NCI-H748 (cell line): ENCODE data around the gene BARHL1.

Experiments used
- DNase-seq: peaks from one replicate; lab custom pipeline; 2025; ENCODE audit not compliant: unreplicated experiment; lab: John Stamatoyannopoulos, UW

Gene BARHL1

DNA sequence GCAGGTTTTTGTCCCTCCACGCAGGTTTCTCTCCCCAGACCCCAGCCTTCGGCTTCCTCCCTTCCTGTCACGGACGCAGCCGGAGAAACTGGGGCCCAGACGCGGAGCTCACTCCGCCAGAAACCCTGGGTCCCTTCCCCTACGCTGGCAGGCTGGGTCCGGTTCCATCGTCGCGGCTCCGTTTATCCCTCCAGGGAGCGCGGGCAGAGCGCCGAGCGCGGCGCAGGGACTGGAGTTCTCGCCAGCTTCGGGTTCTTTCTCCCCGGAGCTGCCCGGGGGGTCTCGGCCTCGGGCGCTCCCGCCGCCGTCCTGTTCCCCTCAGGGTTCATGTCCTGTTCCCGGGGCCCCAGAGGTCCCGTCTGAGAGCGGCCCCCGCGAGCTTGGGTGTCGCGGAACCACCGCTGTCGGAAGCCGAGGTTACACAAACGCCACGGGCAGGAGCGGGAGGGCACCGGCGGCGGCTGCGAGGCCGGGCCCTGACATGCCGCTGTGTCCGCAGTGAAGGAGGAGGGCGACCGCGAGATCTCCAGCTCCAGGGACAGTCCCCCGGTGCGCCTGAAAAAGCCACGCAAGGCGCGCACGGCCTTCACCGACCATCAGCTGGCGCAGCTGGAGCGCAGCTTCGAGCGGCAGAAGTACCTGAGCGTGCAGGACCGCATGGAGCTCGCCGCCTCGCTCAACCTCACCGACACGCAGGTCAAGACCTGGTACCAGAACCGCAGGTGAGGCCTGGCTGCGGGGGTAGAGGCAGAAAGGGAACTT is 4.6 kb downstream of the BARHL1 start:
- peak; percentile 72 for DNase-seq

DNA sequence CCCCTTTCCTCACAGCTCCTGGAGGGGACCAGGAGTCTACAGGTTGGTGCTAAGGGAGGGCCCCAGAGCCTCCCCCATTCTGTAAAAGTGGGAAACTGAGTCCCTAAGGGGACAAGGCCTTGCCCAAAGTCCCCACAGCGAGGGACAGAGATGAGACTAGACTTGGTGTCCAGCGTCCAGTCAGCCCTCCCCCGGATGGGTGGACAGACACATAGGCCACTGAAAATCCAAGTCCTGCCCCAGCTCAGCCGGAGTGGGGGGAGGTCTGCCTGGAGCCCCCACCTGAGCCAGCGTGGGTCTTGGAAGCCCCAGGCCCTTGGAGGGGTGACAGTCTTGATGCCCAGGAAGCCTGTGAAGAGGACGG is 5.2 kb downstream of the BARHL1 start:
- no peak for DNase-seq

DNA sequence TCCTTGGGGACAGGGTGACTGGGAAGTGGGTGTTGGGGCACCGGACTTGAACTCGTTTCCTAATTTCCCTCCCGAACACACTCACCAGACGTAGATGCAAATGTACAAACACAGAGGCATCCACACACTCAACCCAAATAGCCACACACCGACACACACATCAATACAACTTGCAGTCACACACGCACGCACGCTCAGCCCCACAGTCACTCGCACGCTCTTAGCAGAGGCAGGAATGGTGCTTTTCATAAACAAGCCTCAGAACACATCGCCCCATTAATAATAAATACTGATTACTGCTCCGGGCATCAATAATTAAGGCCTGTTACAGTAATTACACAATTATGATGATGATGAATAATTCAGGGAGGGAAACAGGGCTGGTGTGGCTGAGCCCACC is 5.7 kb downstream of the BARHL1 start:
- no peak for DNase-seq

DNA sequence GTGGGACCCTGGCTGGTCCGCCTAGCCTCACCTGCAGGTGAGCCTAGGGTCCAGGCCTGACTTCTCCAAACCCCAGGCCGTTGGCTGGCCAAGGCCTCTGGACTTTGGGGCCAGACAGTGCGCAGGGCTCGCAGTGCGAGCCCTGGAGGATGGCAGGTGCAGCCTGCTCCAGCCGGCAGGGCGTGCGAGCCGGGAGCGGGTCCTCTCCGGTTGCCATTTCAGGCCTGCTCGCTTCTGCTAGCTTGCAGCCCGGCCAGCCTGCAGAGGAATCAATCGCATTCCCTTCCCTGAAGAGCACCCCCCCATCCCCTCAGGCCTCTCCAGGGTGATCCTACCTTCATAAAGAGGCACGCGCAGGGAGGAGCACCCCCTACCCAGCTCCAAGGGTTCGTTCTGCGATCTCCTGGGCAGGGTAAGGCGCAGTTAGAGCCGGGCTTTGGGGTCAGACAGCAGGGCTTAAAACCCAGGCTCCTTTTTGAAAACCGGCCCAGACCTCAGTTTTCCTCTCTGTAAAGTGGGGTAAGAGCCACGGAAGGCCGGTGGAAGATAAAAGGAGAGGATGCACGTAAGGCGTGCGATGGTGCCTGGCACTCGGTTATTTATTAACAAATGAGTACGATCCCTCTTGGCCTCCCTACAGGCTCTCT is 6.2 kb downstream of the BARHL1 start:
- DNase-seq: no peak

DNA sequence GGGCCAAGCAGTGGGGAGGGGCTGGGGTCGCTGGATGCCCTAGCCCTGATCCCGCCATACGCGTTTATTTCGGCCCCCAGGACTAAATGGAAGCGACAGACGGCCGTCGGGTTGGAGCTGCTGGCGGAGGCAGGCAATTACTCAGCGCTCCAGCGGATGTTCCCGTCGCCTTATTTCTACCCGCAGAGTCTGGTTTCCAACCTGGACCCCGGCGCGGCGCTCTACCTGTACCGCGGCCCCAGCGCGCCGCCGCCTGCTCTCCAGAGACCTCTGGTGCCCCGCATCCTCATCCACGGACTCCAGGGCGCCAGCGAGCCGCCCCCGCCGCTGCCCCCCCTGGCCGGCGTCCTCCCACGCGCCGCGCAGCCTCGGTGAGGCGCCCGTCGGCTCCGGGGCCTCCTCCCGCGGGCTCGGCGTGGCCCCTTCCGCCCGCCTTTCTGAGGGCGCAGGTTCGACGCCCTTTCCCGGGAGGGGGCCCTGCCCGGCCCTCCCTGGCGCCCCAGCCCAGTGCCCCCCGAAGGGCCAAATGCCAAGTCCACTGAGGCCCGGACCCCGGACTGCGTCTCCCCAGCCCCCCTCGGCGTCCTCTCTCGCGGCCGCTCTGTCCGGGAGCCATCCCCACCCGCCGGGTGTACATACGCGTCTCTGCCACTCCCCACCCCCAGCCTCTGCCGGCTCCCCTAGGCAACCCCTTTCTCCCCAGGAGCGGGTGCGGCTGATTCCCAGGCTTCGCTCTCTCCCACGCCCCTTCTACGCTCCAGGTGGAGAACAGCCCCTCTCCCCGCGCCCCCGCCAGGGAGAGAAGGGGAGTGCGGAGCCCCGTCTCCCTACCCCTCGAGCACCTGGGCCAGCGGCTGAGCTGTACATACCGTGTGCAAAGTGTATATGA is 7.0 kb downstream of the BARHL1 start:
- peak; percentile 26 for DNase-seq

DNA sequence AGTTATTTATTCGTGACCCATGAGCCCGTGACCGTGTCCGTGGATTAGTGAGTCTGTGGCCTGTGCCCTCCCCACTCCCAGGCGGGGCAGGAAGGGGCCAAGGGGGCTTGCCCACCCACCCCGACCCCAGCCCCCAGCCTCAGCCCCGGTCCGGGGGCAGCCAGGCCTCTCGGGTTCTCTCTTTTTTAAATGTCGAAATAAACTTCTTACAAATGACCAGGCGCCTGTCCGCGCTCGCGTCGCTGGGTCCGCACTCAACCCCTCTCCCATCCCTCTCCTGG is 7.6 kb downstream of the BARHL1 start:
- DNase-seq: no peak

DNA sequence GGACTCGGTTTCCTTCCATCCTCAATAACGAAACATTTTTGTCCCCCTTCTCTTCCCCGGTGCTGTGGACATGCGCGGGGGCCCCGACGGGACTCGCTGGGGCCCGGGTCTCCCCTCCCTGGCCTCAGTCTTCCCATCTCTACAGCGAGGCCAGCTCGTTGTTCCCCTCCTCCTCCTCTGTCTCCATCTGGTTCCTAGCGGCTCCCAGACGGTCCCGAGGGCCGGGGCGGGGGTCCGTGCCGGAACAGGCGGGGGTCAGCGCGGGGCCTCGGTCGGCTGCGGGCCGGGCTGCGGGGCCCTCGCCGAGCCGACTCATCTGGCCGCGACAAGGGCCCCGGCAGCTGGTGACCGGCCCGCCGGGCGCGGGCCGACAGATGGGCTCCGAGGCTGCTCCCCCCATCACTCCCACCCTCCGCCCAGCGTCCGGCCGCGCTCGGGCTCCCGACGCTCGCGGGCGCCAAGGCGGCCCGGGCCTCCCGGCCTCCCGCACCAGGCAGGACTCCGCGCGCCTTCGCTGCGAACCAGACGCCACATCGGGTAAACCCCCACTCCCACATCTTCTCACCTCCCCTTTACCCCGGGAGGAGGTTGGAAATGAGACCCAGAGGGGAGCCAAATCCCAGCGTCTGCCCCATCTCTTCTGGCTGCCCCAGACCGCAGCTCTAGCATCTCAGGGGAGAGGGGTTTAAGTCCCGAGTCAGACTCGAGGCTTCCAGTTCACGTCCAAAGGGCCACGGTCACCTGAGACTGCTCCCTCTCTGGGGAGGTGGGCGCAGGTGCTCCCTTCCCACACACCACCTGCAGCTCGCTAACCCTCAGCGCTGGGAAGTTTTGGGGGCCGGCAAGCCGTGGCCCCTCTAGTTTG is 8.1 kb downstream of the BARHL1 start:
- no peak for DNase-seq

DNA sequence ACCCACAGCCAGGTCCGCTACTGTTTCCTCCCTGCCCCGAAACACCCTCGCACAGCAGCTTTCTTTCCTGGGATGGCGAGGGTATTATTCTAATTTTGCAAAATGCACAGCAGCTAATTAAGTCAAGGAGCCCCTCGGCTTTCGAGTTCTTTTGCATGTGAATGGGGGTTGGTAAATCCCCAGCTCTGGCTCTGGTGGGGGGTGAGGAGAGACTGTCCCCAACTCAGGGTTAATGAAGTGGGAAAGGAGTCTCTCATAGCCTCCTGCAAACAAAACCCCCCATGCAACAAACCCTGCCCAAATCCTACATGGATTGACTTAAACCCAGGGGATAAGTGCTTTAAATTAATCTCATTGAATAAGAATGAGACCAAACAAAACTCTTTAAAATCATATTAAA is 8.8 kb downstream of the BARHL1 start:
- no peak for DNase-seq

DNA sequence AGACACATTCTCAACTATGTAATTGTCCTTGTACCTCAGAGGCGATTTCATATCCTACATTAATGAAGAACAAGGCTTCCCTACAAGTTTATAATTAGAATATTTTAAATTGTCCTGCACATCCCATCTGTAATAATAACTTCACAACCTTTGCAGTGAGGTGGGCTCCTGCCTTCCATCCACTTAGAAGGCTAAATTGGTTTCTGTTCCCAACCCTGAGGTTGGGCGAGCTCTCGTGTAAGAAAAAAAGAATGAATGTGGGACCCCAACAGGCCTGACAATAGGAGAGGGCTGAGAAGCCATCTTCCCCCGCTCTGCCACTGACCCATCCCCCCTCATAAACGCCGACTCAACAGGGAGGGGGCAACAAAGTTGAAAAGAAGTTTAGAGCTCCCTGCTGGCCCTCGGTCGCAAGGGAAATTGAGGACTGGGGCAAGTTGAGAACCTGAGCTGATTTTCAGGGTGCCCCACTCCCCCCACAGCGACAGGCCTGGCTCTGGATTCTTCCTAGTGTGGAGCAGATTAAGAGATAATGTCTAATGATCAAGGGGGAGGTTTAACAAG is 9.4 kb downstream of the BARHL1 start:
- no peak for DNase-seq

DNA sequence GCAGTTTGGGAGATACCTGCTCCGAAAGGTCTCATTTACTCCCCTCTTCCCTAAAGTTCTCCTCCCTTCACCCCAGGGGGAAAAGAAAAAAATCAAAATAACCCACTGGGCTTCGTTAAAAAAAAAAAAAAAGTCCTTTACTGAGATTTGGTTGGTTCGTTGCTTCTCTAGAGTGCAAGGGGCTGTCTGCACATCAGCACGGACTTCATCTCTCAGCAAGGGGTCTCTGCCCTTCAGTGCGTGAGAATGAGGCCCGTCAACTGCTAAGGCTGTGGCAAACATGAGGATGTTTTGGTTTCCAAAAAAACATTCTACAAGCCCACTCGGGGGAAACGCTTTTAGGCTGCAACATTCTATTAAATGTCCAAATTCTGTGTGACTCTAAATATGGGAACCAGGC is 10.0 kb downstream of the BARHL1 start:
- no peak for DNase-seq

DNA sequence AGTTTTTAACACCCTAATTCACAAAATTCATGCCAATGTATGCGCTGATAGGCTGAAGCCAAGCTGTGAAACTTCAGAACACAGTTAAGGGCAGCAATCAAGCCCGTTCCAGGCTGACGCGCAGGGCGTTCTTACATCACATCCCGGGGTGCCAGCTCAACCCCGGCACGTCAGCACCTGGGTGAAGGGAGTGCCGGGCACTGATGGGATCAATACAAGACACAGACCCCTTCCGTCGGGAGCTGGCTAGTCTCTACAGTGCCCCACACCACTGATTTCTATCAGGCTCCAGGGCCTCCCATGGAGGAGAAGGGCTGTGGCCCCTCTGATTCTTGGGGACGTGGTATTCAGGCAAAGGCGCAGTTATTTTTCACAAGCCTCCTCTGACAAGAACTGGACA is 12.0 kb downstream of the BARHL1 start:
- DNase-seq: no peak

DNA sequence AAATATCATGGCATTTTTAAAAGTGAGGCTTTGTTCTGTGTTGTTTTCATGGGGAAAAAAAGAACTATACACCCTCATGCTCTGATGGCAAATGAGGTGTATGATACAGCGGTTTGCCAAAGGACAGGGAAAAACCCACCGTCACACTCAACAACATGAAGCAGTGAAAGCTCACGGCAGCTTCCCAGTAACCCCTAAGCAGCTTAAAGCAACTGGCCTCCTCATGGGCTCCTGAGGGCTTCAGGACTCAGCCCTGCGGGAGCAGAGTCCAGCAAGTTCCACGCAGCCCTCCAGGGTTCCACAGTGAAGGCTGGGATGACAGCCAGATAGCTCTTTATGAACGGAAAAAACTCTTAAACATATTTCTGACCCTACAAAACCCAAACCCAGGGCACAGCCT is 12.9 kb downstream of the BARHL1 start:
- no peak for DNase-seq

DNA sequence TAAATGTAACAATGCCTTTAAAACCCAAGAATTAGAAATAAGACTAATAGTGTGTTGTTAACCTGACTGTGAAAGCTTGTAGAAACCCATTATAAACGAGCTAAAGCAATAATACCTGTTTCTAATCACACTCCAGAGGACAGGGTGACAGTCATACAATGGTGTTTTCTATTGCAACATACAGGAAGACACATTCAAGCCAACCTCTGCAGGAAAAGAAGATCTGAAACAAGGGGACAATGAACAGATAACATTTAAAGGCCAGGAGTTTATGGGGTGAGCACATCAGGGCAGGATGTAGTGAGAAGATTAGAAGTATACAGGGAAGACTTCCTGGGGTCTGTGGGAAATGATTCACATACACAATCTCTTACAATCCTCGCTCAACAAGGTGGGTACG is 13.8 kb downstream of the BARHL1 start:
- no peak for DNase-seq

DNA sequence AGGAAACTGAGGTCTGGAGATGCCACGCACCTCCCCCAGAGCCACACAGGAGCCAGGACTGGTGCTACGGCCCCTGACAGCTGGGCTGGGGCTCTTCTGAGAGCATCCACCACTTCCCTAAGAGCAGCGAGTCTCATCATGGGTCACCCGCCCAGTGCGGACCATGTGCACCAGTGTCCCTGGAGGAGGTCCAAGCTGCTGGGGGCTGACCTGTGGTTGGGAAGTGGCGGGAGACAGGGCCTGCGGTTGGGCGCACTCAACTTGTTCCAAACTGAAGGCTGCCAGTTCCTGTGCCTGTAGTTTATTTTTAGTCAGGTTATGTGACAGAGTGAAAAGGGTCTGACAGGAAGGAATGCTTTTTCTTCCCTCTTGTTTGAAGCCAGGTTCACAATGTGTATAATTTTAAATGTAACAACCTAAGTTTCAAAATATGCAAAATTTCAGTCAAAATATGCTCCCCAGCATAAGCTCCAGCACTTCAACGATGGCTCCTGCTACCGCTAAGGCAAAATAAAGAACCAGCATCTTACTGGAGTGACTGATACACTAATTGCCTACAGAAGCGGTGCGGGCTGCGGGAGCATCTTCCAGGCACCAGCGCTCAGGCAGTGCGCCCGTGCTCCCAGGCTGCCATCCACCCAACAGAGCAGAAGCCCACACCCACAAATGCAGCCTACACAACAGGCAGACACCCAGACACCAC is 14.8 kb downstream of the BARHL1 start:
- DNase-seq: no peak

DNA sequence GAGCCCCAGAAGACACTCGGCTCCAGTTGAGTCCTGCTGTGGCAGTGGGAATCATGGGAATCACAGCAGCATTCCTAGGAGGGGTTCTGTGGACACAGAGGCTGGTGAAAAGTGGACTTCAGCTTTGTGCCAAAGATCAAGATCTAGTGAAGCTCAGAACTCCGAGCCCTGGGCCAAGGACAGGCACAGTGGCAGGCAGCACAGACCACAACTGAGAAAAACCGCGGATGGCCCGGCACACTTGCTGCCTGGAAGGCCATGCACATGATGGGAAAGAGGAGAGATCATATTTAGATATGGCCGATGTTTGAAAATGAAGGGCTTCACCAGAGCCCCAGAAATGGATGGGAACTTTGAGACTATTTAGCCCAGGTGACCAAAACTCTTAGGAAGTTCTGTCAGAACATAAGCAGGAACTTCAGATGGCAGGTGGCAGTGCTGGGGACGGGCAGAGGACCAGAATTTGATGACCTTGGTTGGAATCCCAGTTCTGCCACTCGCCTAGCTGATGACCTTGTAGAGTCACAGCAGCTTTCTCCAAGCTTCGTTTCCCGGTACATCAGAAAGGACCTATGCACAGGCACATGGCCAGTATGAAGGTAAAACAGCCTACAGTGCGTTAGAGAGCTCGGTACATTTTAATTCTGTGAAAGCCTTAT is 18.0 kb downstream of the BARHL1 start:
- DNase-seq: no peak

DNA sequence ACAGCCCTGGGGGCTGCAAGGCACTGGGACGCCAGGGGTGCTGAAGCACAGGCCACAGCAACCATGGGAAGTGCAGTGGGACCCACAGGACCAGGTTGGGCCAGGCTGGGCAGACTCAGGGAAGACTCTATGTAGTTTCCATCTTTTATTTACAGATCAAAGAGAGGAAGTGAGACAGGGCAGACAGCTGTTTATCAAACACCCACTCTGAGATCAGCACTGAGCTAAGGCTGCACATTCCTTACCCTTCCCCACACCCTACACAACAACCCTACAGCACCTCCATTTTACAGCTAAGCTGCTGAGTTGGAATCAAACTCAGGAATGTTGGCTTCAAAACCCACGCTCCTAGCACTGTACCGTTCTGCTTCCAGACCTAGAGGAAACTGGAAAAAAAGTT is 19.8 kb downstream of the BARHL1 start:
- no peak for DNase-seq

DNA sequence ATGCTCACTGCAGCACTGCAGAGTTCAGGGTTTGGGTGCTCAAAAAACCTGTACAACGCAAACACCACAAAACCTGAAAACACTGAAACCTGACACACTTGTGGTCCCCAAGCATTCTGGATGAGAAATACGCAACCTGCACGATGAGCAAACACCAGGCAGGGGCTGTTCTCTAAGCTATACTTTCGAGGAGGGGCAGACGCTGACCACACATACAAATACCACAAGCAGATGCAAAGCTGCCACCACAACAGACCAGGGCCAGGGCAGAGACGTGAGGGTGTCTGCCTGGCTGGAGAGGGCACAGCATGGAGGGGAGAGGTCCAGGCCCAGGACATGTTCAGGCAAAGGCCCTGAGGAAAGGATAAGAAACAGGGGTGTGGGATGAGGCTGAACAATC is 23.0 kb downstream of the BARHL1 start:
- DNase-seq: no peak

DNA sequence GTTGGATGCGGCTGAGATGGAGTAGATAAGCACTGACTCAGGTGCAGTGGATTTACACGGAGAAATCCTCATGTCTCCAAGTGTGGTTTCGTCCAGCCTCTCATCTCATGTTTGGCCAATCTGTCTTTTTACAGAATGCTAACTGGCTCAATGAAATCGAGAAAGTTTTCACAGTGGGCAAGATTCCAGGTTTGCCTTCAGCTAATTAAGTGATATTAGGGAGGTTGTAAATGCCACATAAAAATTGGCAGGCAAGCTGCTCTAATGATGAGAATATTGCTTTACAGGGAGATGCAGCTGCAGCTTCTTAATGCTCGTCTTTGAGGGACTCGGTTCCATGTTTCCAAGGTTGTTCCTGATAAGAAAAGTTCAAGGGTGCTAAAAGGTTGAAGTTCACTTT is 23.7 kb downstream of the BARHL1 start:
- DNase-seq: no peak

DNA sequence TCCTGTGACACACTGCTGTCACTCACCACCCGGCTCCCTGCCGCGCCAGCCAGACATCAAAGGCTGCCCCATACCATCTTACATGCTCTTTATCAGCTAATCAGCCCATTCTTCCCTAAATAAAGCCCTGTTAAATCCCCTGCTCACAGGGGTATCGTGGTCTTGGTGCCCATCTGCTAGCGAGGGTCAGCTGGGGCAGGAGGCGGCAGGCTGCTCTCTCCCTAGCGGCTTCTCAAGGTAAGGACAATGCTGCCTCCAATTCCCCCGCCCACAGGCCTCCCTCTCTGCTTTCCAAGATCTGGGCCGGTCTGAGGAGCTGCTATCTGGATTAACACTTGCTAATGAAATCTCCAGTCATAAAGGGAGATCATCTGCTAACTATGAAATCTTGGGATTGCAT is 26.8 kb downstream of the BARHL1 start:
- no peak for DNase-seq

DNA sequence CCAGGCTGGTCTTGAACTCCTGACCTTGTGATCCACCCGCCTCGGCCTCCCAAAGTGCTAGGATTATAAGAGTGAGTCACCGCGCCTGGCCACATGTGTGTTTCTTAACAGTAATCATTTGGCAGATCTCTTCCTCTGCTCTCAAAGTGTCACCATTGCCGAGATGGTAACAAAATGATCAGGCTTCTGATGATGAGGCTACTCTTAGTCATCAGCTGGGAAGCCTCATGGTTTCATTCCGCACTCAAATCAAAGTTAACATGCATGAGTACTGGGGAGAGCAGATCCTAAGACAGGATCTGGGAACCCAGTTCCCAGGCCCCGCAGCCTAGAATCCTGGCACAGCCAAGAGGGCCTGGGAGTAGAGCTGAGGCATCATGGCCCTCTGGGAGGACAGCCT is 27.4 kb downstream of the BARHL1 start:
- no peak for DNase-seq
